Panc1 (cell line): ENCODE measurements around the gene SLC46A1. TPM values are rescaled to one million over a fixed set of nuclear protein-coding genes. Genes with fewer than 3 reads are reported as not detected.

Experiments
- ATAC-seq: fragments of 200-7000 bp; cut with Tn5 transposase; 2 replicates; pipeline ENCODE4 v1.9.1; 2020; ENCODE audit warnings: mild to moderate bottlenecking, moderate library complexity
- BruUV-seq: library from RNA; stranded (reverse); fragments of 400-500 nt; replicated peaks from 2 replicates; lab custom pipeline; 2021; lab: Mats Ljungman, UMichigan
- CTCF ChIA-PET: fragments of 300-600 bp; sonication (Branson Sonifier 250); formaldehyde crosslinking; loops from one replicate; lab custom pipeline; 2022; ENCODE audit warnings: antibody characterized with exemption; lab: Charles Lee
- POLR2A ChIA-PET: fragments of 300-600 bp; sonication (Branson Sonifier 250); formaldehyde crosslinking; loops from one replicate; lab custom pipeline; 2022; ENCODE audit warnings: antibody characterized with exemption; lab: Charles Lee
- DNase-seq: peaks from one replicate; pipeline ENCODE4 v3.0.0-alpha.2; 2010; ENCODE audit warnings: low read depth, low spot score
- H3K27ac ChIP-seq: 2 replicates; pipeline ENCODE4 v1.5.1; 2011; ENCODE audit warnings: mild to moderate bottlenecking, low read length, inconsistent platforms
- H3K27me3 ChIP-seq: fragments of 200-500 bp; sonication (Bioruptor generic); 2 replicates; pipeline ENCODE4 v1.6.0; 2014; ENCODE audit warnings: low read length, inconsistent platforms; ENCODE audit not compliant: control insufficient read depth, insufficient read depth
- H3K36me3 ChIP-seq: fragments of 200-500 bp; sonication (Bioruptor generic); 2 replicates; pipeline ENCODE4 v1.5.1; 2014; ENCODE audit warnings: inconsistent platforms, mild to moderate bottlenecking, low read length, moderate library complexity; ENCODE audit not compliant: control insufficient read depth, insufficient read depth
- H3K4me1 ChIP-seq: 2 replicates; pipeline ENCODE4 v1.5.1; 2011; ENCODE audit warnings: inconsistent platforms, mild to moderate bottlenecking, low read length, moderate library complexity; ENCODE audit not compliant: control insufficient read depth, insufficient read depth
- H3K4me3 ChIP-seq, 2 experiments: 2 replicates each; pipeline ENCODE4 v1.5.1; 2011 to 2012; ENCODE audit warnings: low read depth in 2 of 2, low read length in 2 of 2, mild to moderate bottlenecking in 2 of 2, inconsistent platforms in 1 of 2, moderate library complexity in 1 of 2
- H3K9me3 ChIP-seq: fragments of 200-500 bp; sonication (Bioruptor generic); 2 replicates; pipeline ENCODE4 v1.5.1; 2014; ENCODE audit warnings: low read depth, mild to moderate bottlenecking, inconsistent platforms, low read length, moderate library complexity; ENCODE audit not compliant: control insufficient read depth, insufficient read depth
- CTCF ChIP-seq: fragments of 450-650 bp; IDR thresholded peaks from 2 replicates; pipeline ENCODE4 v1.5.1; 2017; ENCODE audit warnings: mild to moderate bottlenecking
- POLR2AphosphoS5 ChIP-seq: IDR thresholded peaks from 2 replicates; pipeline ENCODE4 v1.6.1; 2012; ENCODE audit warnings: mild to moderate bottlenecking, low read depth, low read length, moderate library complexity
- REST ChIP-seq, 2 experiments: IDR thresholded peaks; 2 replicates each; pipeline ENCODE4 v1.6.1; 2011 to 2012; ENCODE audit warnings: low read depth in 2 of 2, control low read depth in 1 of 2, low read length in 1 of 2, mild to moderate bottlenecking in 1 of 2, moderate library complexity in 1 of 2; ENCODE audit not compliant: insufficient read depth in 1 of 2
- SIN3A ChIP-seq: IDR thresholded peaks from 2 replicates; pipeline ENCODE4 v1.6.1; 2012; ENCODE audit warnings: low read depth, mild to moderate bottlenecking, low read length, moderate library complexity, borderline replicate concordance; ENCODE audit not compliant: insufficient read depth
- TCF7L2 ChIP-seq: IDR thresholded peaks from 2 replicates; pipeline ENCODE4 v1.6.1; 2011; ENCODE audit warnings: mild to moderate bottlenecking, low read depth, low read length, inconsistent platforms
- in situ Hi-C: cut with HindIII; loops from 2 replicates; pipeline ENCODE4 v1.10.0; 2016; ENCODE audit warnings: low sequenced_read_pairs, low pct_unique_long_range_greater_than_20kb
- intact Hi-C: fragments of 100-400 bp; cut with micrococcal nuclease; formaldehyde crosslinking; loops from one replicate; pipeline ENCODE4 v1.10.0; 2022; ENCODE audit not compliant: unreplicated experiment
- total RNA-seq: library from RNA; stranded (reverse); gene quantifications from one replicate; pipeline ENCODE4 v1.2.1, GENCODE V29; 2021; ENCODE audit not compliant: unreplicated experiment

SLC46A1 gene
- total RNA-seq, 1 experiment from 2014 or later: 16.9 TPM

- DNase-seq: no peak
- H3K36me3 ChIP-seq: no peaks in the 10 kb centered on the region
- no TSS peak for BruUV-seq
- no peaks in the 10 kb centered on the region for H3K27me3 ChIP-seq
- ChIA-PET POLR2A (no interaction called here), CTCF (interaction anchor here (0.7 kb wide), 1 partner anchor 21 kb away, joined by 3 read pairs; no protein-coding TSS in a partner anchor)
- no peak overlapping the region for H3K27ac ChIP-seq
- H3K9me3 ChIP-seq: no peaks in the 10 kb centered on the region
- in situ Hi-C loops (no loop called here), intact Hi-C loops (no loop called here)
- TF ChIP-seq CTCF (no peak), REST (IDR thresholded peaks at IDR 0.05; ENCODE audit: insufficient read depth in 1 of 2, low read depth in 2 of 2, low read length in 1 of 2) (no peak), POLR2AphosphoS5 (no peak), TCF7L2 (no peak), SIN3A (no peak)
- H3K4me3 ChIP-seq: no peak overlapping the region
- no peak for ATAC-seq
- H3K4me1 ChIP-seq: peaks cover 8% of the 10 kb centered on the region; the same call in 1 of the 2 replicates
Observed at GRCh38 chr17:28395426-28395825, 10.6 kb downstream of the SLC46A1 start.

GRCh38 chr17:28394337-28395116, 11.5 kb downstream of the SLC46A1 start:
- POLR2A ChIA-PET: interaction anchor here (0.6 kb wide), 1 partner anchor 64 kb away, joined by 4 read pairs; no protein-coding TSS in a partner anchor
- Histone ChIP-seq H3K9me3 (no peaks in the 10 kb centered on the region), H3K27me3 (no peaks in the 10 kb centered on the region), H3K27ac (no peak overlapping the region), H3K4me1 (peaks cover 8% of the 10 kb centered on the region; the same call in 1 of the 2 replicates), H3K4me3 (no peak overlapping the region), H3K36me3 (no peaks in the 10 kb centered on the region)
- TF ChIP-seq CTCF: no peak
- TF ChIP-seq REST (IDR thresholded peaks at IDR 0.05; ENCODE audit: insufficient read depth in 1 of 2, low read depth in 2 of 2, low read length in 1 of 2): no peak
- TF ChIP-seq TCF7L2: no peak
- TF ChIP-seq POLR2AphosphoS5: no peak
- no peak for TF ChIP-seq SIN3A
- CTCF ChIA-PET: interaction anchor here (0.7 kb wide), 1 partner anchor 22 kb away, joined by 3 read pairs; no protein-coding TSS in a partner anchor
- ATAC-seq (no peak), DNase-seq (no peak)
- no TSS peak for BruUV-seq
- intact Hi-C loops (no loop called here), in situ Hi-C loops (no loop called here)
